Cardiac fibroblast (primary cell): ENCODE results near the gene POU2F1.
"Not testable (repeated sequence)": the region's sequence is repeated elsewhere in the genome, so short reads cannot be mapped to it uniquely, and the experiment has no call there.

ENCODE experiments used
- DNase-seq, 2 donors: peaks; one replicate each; pipeline versions ENCODE4 v3.0.0 to v3.0.0-alpha.2; 2010; ENCODE audit warnings: low read depth in 2 of 2
- H3K4me3 ChIP-seq, 2 donors: replicated peaks in 1 of 2; 1 replicate in 1 of 2; 2 replicates in 1 of 2; pipeline ENCODE4 v1.5.1; 2011; ENCODE audit warnings: low read depth in 2 of 2, low read length in 2 of 2, mild to moderate bottlenecking in 2 of 2, moderate library complexity in 1 of 2
- CTCF ChIP-seq: IDR thresholded peaks from one replicate; pipeline ENCODE4 v1.5.1; 2011; ENCODE audit warnings: low read depth, mild to moderate bottlenecking, low read length, inconsistent platforms

The POU2F1 gene

GRCh38 chr1:167244244-167244643 is 23.6 kb downstream of the POU2F1 start:
- no peak for DNase-seq
- TF ChIP-seq CTCF: no peak
- no peak overlapping the region for H3K4me3 ChIP-seq

- H3K4me3 ChIP-seq, DNase-seq: not testable (repeated sequence)
Observed at GRCh38 chr1:167245168-167245567, 24.5 kb downstream of the POU2F1 start.

GRCh38 chr1:167246971-167247370 is 26.3 kb downstream of the POU2F1 start:
- no peak overlapping the region for H3K4me3 ChIP-seq
- TF ChIP-seq CTCF: no peak
- no peak for DNase-seq

GRCh38 chr1:167247754-167248153 is 27.1 kb downstream of the POU2F1 start:
- no peak for TF ChIP-seq CTCF
- no peak for DNase-seq
- H3K4me3 ChIP-seq: no peak overlapping the region

GRCh38 chr1:167248707-167249642 is 28.3 kb downstream of the POU2F1 start:
- DNase-seq: no peak
- TF ChIP-seq CTCF: no peak
- no peak overlapping the region for H3K4me3 ChIP-seq

- no peak overlapping the region for H3K4me3 ChIP-seq
- TF ChIP-seq CTCF: no peak
- no peak for DNase-seq
Observed at GRCh38 chr1:167249702-167250101, 29.0 kb downstream of the POU2F1 start.

GRCh38 chr1:167250482-167250881 is 29.8 kb downstream of the POU2F1 start:
- no peak for DNase-seq
- TF ChIP-seq CTCF: no peak
- H3K4me3 ChIP-seq: no peak overlapping the region
